AG04449 (cell line): ENCODE data around the gene KCNN3.

ENCODE experiments used
- CTCF ChIA-PET: fragments of 350-600 bp; formaldehyde crosslinking; extraction: SDS; loops from one replicate; lab custom pipeline; 2021; ENCODE audit warnings: antibody characterized with exemption; lab: Yijun Ruan, JAX
- POLR2A ChIA-PET: fragments of 400-600, 350-600 bp; formaldehyde crosslinking; extraction: SDS; loops from one replicate; lab custom pipeline; 2020; ENCODE audit warnings: antibody characterized with exemption, inconsistent platforms; lab: Yijun Ruan, JAX
- DNase-seq: peaks from one replicate; pipeline ENCODE4 v3.0.0-alpha.2; 2010; ENCODE audit warnings: low read depth, low spot score
- H3K4me3 ChIP-seq: 2 replicates; pipeline ENCODE4 v1.5.1; 2011; ENCODE audit warnings: low read depth, mild to moderate bottlenecking, control low read depth, low read length
- TF ChIP-seq, protein P1 (sequence below): IDR thresholded peaks from one replicate; pipeline ENCODE4 v1.5.1; 2011; ENCODE audit warnings: mild to moderate bottlenecking, moderate library complexity, low read length, control low read depth, inconsistent platforms; ENCODE audit not compliant: insufficient read depth; ENCODE audit errors: missing control alignments

Gene KCNN3

DNA sequence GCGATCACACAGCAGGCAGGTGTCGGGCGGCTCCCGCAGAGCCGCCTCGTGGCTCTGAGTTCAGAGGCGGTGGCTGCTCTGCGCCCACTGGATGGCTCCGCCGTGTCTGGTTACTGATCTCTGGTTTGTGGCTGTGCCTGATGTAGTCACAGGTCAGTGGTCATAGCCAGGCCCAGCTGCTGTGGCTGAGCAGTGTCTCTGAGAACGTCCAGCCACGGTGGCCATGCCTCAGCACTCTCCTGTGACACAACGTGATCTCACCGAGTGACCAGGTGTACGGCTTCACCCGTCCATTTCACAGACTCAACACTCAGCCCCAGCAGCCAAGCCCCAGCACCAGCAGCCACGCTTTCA, 61.2 kb downstream of the KCNN3 start:
- TF ChIP-seq, protein P1, sequence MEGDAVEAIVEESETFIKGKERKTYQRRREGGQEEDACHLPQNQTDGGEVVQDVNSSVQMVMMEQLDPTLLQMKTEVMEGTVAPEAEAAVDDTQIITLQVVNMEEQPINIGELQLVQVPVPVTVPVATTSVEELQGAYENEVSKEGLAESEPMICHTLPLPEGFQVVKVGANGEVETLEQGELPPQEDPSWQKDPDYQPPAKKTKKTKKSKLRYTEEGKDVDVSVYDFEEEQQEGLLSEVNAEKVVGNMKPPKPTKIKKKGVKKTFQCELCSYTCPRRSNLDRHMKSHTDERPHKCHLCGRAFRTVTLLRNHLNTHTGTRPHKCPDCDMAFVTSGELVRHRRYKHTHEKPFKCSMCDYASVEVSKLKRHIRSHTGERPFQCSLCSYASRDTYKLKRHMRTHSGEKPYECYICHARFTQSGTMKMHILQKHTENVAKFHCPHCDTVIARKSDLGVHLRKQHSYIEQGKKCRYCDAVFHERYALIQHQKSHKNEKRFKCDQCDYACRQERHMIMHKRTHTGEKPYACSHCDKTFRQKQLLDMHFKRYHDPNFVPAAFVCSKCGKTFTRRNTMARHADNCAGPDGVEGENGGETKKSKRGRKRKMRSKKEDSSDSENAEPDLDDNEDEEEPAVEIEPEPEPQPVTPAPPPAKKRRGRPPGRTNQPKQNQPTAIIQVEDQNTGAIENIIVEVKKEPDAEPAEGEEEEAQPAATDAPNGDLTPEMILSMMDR: no peak
- POLR2A ChIA-PET: no interaction called here
- DNase-seq: no peak
- CTCF ChIA-PET: interaction anchor here (1.3 kb wide), 1 partner anchor 69 kb away, joined by 3 read pairs; no protein-coding TSS in a partner anchor
- no peak overlapping the region for H3K4me3 ChIP-seq

DNA sequence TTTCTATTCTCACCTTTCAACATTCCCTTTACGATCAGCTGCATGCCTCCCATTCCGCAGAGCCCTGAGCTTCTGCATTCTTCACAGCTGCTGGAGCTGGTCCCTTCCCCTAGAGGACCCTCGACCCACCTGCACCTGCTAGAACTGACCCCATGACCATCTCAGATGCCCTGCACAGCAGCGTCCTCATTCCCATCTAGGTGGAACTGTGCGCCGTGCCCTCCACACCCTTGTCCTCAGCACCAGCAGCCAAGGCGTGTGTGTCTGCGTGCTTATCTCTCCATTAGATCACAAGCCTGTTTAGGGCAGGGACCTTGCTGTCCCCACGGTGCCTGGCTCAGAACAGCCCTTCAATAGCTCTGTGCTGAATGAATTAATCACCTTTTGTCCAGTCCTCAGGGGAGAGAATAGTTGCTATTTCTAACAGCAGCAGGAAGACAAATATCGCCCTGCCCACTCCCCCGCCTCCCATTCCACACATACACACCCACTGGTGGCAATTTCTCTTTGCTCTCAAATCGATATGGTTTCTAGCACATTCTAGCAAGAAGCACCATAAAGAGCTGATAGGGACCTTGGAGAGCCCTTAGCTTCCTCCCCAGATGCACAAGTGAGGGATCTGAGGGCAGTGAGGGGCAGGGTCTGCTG, 61.7 kb downstream of the KCNN3 start:
- TF ChIP-seq, protein P1: no peak
- DNase-seq: no peak
- POLR2A ChIA-PET: no interaction called here
- H3K4me3 ChIP-seq: no peak overlapping the region
- CTCF ChIA-PET: no interaction called here

DNA sequence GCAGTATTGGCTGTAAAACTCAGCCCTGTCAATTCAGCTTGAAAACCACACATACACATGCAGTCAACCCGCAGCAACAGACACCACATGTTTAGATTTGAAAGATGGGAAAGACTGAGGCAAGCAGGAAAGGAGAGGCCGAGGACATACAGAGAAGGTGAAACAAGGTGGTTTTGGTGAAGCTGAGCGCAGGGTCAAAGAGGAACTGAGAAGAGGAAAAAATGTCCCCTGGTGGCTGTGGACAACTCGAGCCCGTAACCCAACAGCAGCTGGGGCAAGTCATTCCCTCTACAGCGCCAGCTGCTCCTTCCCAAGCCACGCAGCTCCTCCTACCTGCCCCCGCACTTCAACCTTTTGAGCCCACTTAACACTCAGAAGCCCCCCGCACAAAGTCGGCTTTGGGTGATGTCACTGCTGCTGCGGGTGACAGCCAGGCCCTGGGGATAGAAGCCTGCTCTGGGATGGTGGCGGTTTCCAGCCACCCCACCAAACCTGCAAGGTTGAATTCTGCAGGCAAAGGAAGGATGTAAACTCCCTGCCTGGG, 63.0 kb downstream of the KCNN3 start:
- TF ChIP-seq, protein P1: no peak
- ChIA-PET POLR2A (no interaction called here), CTCF (interaction anchor here (2.5 kb wide), 1 partner anchor 12 kb away, joined by 6 read pairs; no protein-coding TSS in a partner anchor)
- no peak overlapping the region for H3K4me3 ChIP-seq
- DNase-seq: no peak

DNA sequence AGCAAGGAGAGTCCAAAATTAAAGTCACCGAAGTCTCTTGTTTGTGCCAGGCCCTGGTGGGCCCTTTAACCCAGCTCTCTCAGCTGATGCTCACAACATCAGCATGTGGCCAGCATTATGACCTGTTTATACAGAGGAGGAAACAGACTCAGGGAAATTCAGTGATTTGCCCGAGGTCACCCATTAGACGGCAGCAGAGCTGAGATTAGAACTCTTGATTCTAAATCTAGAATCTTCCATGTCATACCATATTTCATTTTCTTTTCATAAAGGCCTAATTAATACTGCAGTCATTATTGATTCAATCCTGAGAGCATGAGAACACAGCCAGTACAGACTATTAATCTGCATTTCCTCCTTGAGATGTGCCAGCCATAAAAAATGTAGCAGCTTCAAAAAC, 63.7 kb downstream of the KCNN3 start:
- POLR2A ChIA-PET: no interaction called here
- TF ChIP-seq, protein P1: no peak
- H3K4me3 ChIP-seq: no peak overlapping the region
- no peak for DNase-seq
- CTCF ChIA-PET: interaction anchor here (2.5 kb wide), 1 partner anchor 13 kb away, joined by 6 read pairs; no protein-coding TSS in a partner anchor

DNA sequence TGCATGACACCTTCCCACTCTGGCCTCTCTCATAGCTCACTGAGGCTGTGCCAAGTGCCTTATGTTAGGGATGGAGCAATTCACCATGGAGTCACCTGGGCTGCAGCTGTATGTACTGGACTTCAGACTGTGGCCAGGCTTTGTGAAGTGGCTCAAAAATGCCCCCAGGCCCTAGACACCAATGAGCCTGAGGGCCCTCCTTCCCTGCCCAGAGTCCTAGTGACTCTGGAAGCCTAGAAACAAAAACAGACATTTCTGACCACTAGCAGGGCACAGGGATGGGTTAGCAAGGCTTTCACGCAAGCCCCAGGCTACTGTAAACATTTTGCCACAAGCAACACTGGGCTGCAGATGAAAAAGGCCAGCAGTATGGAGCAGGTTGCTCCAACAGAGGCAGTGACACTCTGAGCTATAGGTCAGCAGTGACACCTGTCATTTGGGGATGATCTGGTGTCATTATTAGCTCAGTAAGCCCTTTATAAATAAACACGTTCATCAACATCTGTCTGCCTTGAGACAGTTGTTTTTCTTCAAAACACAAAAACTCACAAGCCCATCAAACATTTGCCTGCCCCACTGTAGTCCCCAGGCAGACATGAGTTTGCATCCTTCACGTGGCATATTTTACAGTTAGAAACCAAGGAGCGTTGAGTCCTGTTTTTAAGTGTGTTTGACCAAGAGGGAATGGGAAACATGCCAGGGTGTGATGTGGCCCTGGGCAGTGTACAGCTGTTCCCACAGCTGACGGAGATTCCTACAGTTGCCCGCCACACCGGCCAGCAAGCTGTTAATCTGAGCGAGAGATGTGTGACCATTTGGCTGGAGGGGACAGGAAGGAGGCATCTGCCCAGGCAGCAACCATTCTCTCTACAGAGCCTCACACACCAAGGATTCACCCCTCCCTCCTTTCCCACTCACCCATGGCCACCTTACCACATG, 66.8 kb downstream of the KCNN3 start:
- no peak for DNase-seq
- ChIA-PET POLR2A (no interaction called here), CTCF (interaction anchor here (1.4 kb wide), 1 partner anchor 37 kb away, joined by 3 read pairs; no protein-coding TSS in a partner anchor)
- no peak overlapping the region for H3K4me3 ChIP-seq
- TF ChIP-seq, protein P1: no peak
